Activated CD8-positive, alpha-beta memory T cell treated with anti-CD3 and anti-CD28 coated beads for 48 hours (primary cell): Measurements from ENCODE around the gene HID1.

ENCODE experiments used
- DNase-seq, 3 experiments: peaks; one replicate each; pipeline ENCODE4 v3.0.0-alpha.2; 2020; ENCODE audit warnings: low read depth in 2 of 3, low spot score in 2 of 3

The HID1 gene

GRCh38 chr17:74950207-74950606 is 22.4 kb downstream of the HID1 start:
- DNase-seq = no peak

- DNase-seq = no peak
Observed at GRCh38 chr17:74949455-74950115, 23.0 kb downstream of the HID1 start.

- no peak for DNase-seq
Observed at GRCh38 chr17:74947041-74947754, 25.4 kb downstream of the HID1 start.

GRCh38 chr17:74946641-74947040 is 25.9 kb downstream of the HID1 start:
- DNase-seq = no peak

- DNase-seq = no peak
Observed at GRCh38 chr17:74945543-74945942, 27.0 kb downstream of the HID1 start.

GRCh38 chr17:74943808-74944522 is 28.6 kb downstream of the HID1 start:
- no peak for DNase-seq

GRCh38 chr17:74941128-74941725 is 31.3 kb downstream of the HID1 start:
- DNase-seq = no peak

GRCh38 chr17:74939534-74939933 is 33.0 kb downstream of the HID1 start:
- no peak for DNase-seq

GRCh38 chr17:74938194-74938950 is 34.2 kb downstream of the HID1 start:
- DNase-seq = no peak

- DNase-seq = no peak
Observed at GRCh38 chr17:74937064-74938051, 35.2 kb downstream of the HID1 start.

GRCh38 chr17:74936470-74936799 is 36.1 kb downstream of the HID1 start:
- DNase-seq = no peak

GRCh38 chr17:74935585-74936469 is 36.7 kb downstream of the HID1 start, which contains the start of gene OTOP3:
Gene OTOP3, plus strand, starts transcription at chr17:74935898. Its CDS starts 24 bp downstream, at chr17:74935922.
- DNase-seq = no peak

GRCh38 chr17:74935048-74935447 is 37.5 kb downstream of the HID1 start:
- DNase-seq = no peak

GRCh38 chr17:74930535-74931036 is 42.0 kb downstream of the HID1 start:
- no peak for DNase-seq

GRCh38 chr17:74928786-74929185 is 43.8 kb downstream of the HID1 start:
- DNase-seq = no peak

- no peak for DNase-seq
Observed at GRCh38 chr17:74925242-74925641, 47.3 kb downstream of the HID1 start.

- no peak for DNase-seq
Observed at GRCh38 chr17:74924250-74924948, 48.2 kb downstream of the HID1 start, which contains the start of gene OTOP2. Gene OTOP2, plus strand, starts transcription at chr17:74924273. Its CDS starts 360 bp downstream, at chr17:74924633.
